ENCODE results near the gene LGALS16.

Gene LGALS16

GRCh38 chr19:39704181-39705044, 48.7 kb downstream of the LGALS16 start, which contains the start of gene LGALS14:
TSS of gene LGALS14 (plus strand) at chr19:39704481. CDS start at chr19:39704529, 48 bp downstream.
- H3K27me3 Mint-ChIP-seq (ENCODE audit: low read depth) = peaks cover 11% of the 10 kb centered on the region
- no peak within 1 kb of the TSS for H3K4me3 Mint-ChIP-seq
- H3K36me3 Mint-ChIP-seq (ENCODE audit: low read depth) = no peaks in the 10 kb centered on the region
- no peaks in the 10 kb centered on the region for H3K4me1 Mint-ChIP-seq
- no peak for TF ChIP-seq CTCF (IDR thresholded peaks at IDR 0.05; ENCODE audit: unreplicated experiment in 3 of 3)
- no peaks in the 10 kb centered on the region for H3K9me3 Mint-ChIP-seq
- H3K27ac Mint-ChIP-seq = no peak within 1 kb of the TSS

- H3K27me3 Mint-ChIP-seq (ENCODE audit: low read depth) = peaks cover 11% of the 10 kb centered on the region
- H3K4me3 Mint-ChIP-seq = no peak overlapping the region
- H3K27ac Mint-ChIP-seq = no peak overlapping the region
- no peak for TF ChIP-seq CTCF (IDR thresholded peaks at IDR 0.05; ENCODE audit: unreplicated experiment in 3 of 3)
- no peaks in the 10 kb centered on the region for H3K9me3 Mint-ChIP-seq
- H3K36me3 Mint-ChIP-seq (ENCODE audit: low read depth) = no peaks in the 10 kb centered on the region
- H3K4me1 Mint-ChIP-seq = no peaks in the 10 kb centered on the region
Observed at GRCh38 chr19:39705578-39706188, 50.0 kb downstream of the LGALS16 start.

- Mint-ChIP-seq H3K4me3 (no peak overlapping the region), H3K4me1 (no peaks in the 10 kb centered on the region), H3K36me3 (ENCODE audit: low read depth) (no peaks in the 10 kb centered on the region), H3K27me3 (ENCODE audit: low read depth) (peaks cover 6% of the 10 kb centered on the region), H3K9me3 (no peaks in the 10 kb centered on the region), H3K27ac (no peak overlapping the region)
- no peak for TF ChIP-seq CTCF (IDR thresholded peaks at IDR 0.05; ENCODE audit: unreplicated experiment in 3 of 3)
Observed at GRCh38 chr19:39708594-39708993, 52.9 kb downstream of the LGALS16 start.

GRCh38 chr19:39709026-39709872, 53.5 kb downstream of the LGALS16 start:
- H3K36me3 Mint-ChIP-seq (ENCODE audit: low read depth) = no peaks in the 10 kb centered on the region
- no peak overlapping the region for H3K4me3 Mint-ChIP-seq
- H3K27ac Mint-ChIP-seq = no peak overlapping the region
- no peaks in the 10 kb centered on the region for H3K9me3 Mint-ChIP-seq
- no peak for TF ChIP-seq CTCF (IDR thresholded peaks at IDR 0.05; ENCODE audit: unreplicated experiment in 3 of 3)
- no peaks in the 10 kb centered on the region for H3K4me1 Mint-ChIP-seq
- peaks cover 6% of the 10 kb centered on the region for H3K27me3 Mint-ChIP-seq (ENCODE audit: low read depth)

Measured in nephron (organoid).